Fibroblast of villous mesenchyme (primary cell): ENCODE measurements around the gene RFX3. TPM values are rescaled to one million over a fixed set of nuclear protein-coding genes. Genes with fewer than 3 reads are reported as not detected.

ENCODE experiments used
- DNase-seq: peaks from one replicate; pipeline ENCODE4 v3.0.0-alpha.2; 2010; ENCODE audit warnings: low read depth
- H3K4me3 ChIP-seq: 2 replicates; pipeline ENCODE4 v1.5.1; 2011; ENCODE audit warnings: low read depth, mild to moderate bottlenecking, low read length
- CTCF ChIP-seq: IDR thresholded peaks from 2 replicates; pipeline ENCODE4 v1.5.1; 2012; ENCODE audit warnings: low read depth, mild to moderate bottlenecking, low read length; ENCODE audit not compliant: insufficient read depth
- total RNA-seq: library from RNA; depleted of rRNA; stranded (reverse); fragments of >200 nt; gene quantifications from 2 replicates; pipeline ENCODE4 v1.2.3, GENCODE V29; 2012

The RFX3 gene
- total RNA-seq, 1 donor: 3.5 TPM

- no peak for DNase-seq
- H3K4me3 ChIP-seq: no peak overlapping the region
- no peak for TF ChIP-seq CTCF
Measured at GRCh38 chr9:3497401-3497800, 28.4 kb downstream of the RFX3 start.

GRCh38 chr9:3495855-3496254 lies 29.9 kb downstream of the RFX3 start:
- no peak overlapping the region for H3K4me3 ChIP-seq
- no peak for TF ChIP-seq CTCF
- DNase-seq: no peak

- no peak for TF ChIP-seq CTCF
- no peak for DNase-seq
- no peak overlapping the region for H3K4me3 ChIP-seq
Measured at GRCh38 chr9:3492214-3492613, 33.6 kb downstream of the RFX3 start.

GRCh38 chr9:3491450-3491849 lies 34.4 kb downstream of the RFX3 start:
- no peak for DNase-seq
- no peak for TF ChIP-seq CTCF
- H3K4me3 ChIP-seq: no peak overlapping the region

- no peak overlapping the region for H3K4me3 ChIP-seq
- no peak for DNase-seq
- no peak for TF ChIP-seq CTCF
Measured at GRCh38 chr9:3490957-3491356, 34.8 kb downstream of the RFX3 start.

- TF ChIP-seq CTCF: no peak
- DNase-seq: no peak
- no peak overlapping the region for H3K4me3 ChIP-seq
Measured at GRCh38 chr9:3482578-3482977, 43.2 kb downstream of the RFX3 start.

GRCh38 chr9:3480353-3480655 lies 45.5 kb downstream of the RFX3 start:
- no peak overlapping the region for H3K4me3 ChIP-seq
- TF ChIP-seq CTCF: no peak
- DNase-seq: no peak
